ENCODE measurements around the gene GNG11. TPM values are rescaled to one million over a fixed set of nuclear protein-coding genes. Genes with fewer than 3 reads are reported as not detected.

The GNG11 gene
- total RNA-seq, 1 experiment from 2014 or later: not detected

DNA sequence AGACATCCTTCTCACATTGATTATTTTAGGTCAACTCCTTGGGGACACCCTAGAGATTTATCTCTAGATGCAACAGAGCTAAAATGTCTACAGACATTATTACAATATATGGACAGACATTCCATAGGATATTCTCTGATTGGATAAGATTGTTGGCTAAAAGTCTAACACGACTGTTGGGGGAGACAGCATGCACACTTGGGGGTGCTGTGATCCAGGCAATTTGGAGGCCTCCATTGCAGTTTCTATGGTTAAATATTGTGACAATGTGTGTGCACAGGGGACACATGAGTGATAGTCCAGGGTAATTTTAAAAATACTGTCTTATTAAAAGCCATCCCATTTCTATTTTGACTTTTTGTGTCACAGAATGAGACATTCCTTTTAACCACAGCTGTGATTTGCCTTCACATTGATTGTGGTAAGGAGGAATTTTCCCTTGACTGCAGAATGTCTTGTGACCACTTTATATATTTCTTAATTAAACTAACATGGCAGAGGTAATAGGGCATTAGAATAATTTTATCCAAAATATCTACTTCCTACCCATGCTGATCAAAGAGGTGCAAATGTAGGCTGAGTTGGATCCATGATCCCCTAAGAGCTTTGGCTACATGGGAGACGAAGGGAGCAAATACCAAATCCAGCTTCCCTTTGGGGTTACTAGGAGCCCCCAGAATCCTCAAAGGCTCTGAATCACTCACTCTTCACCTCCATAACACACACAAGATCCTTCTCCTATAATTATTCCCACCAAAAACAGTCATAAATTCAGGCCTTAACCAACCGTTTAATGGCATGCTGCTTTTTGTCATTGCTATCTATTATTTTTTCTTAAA, 38.2 kb upstream of the GNG11 start:
- Histone ChIP-seq H3K27ac (ENCODE audit: low read depth, low read length) (no peak overlapping the region), H3K4me3 (replicated peaks in 1 of 2; ENCODE audit: low read depth in 1 of 2, low read length in 2 of 2) (no peak overlapping the region), H3K9me2 (ENCODE audit: insufficient read depth) (no peaks in the 10 kb centered on the region), H4K20me1 (ENCODE audit: insufficient read depth) (no peaks in the 10 kb centered on the region), H3K4me2 (ENCODE audit: low read length) (no peak overlapping the region), H3K9ac (ENCODE audit: low read length) (no peak overlapping the region), H3K36me3 (ENCODE audit: control insufficient read depth in 1 of 2, insufficient read depth in 2 of 2, low read length in 2 of 2) (no peaks in the 10 kb centered on the region), H3K4me1 (ENCODE audit: control insufficient read depth in 1 of 2, insufficient read depth in 2 of 2, low read length in 2 of 2) (no peaks in the 10 kb centered on the region), H3K27me3 (ENCODE audit: insufficient read depth, low read length) (no peaks in the 10 kb centered on the region), H3K9me3 (ENCODE audit: control insufficient read depth in 1 of 2, insufficient read depth in 1 of 2, low read depth in 1 of 2, low read length in 2 of 2) (0 out of 4 replicates have a peak, but pooled peaks cover 3% of the 10 kb centered on the region in 2 experiments), H2AFZ (ENCODE audit: low read depth, low read length, poor library complexity, severe bottlenecking) (no peak overlapping the region), H3K79me2 (ENCODE audit: insufficient read depth, low read length) (no peaks in the 10 kb centered on the region)
- BruUV-seq (replicated peaks): no TSS peak
- POLR2A ChIA-PET: no interaction called here
- RAD21 ChIA-PET (ENCODE audit: low non-redundant PET in 1 of 2, low total read pairs in 2 of 2, uncharacterized antibody in 2 of 2, unreplicated experiment in 2 of 2): no interaction called here
- intact Hi-C loops (cut with micrococcal nuclease): no loop called here
- DNase-seq (ENCODE audit: low read depth, low spot score) (no peak), ATAC-seq (no peak)
- CTCF ChIA-PET: no interaction called here
- 0 out of 2 replicates have a peak, but pooled peaks have one; percentile 12 for TF ChIP-seq RAD21 (IDR thresholded peaks at IDR 0.05; ENCODE audit: low read depth)
- TF ChIP-seq ZNF274 (IDR thresholded peaks at IDR 0.05; ENCODE audit: low read depth, low read length): no peak

GRCh38 chr7:93883917-93884345, 37.6 kb upstream of the GNG11 start:
- no peak overlapping the region for H3K4me3 ChIP-seq (replicated peaks in 1 of 2; ENCODE audit: low read depth in 1 of 2, low read length in 2 of 2)
- H4K20me1 ChIP-seq (ENCODE audit: insufficient read depth): no peaks in the 10 kb centered on the region
- CTCF ChIA-PET: no interaction called here
- no peaks in the 10 kb centered on the region for H3K4me1 ChIP-seq (ENCODE audit: control insufficient read depth in 1 of 2, insufficient read depth in 2 of 2, low read length in 2 of 2)
- no peak overlapping the region for H3K27ac ChIP-seq (ENCODE audit: low read depth, low read length)
- H3K79me2 ChIP-seq (ENCODE audit: insufficient read depth, low read length): no peaks in the 10 kb centered on the region
- POLR2A ChIA-PET: no interaction called here
- H3K27me3 ChIP-seq (ENCODE audit: insufficient read depth, low read length): no peaks in the 10 kb centered on the region
- no peak overlapping the region for H3K9ac ChIP-seq (ENCODE audit: low read length)
- H2AFZ ChIP-seq (ENCODE audit: low read depth, low read length, poor library complexity, severe bottlenecking): no peak overlapping the region
- 0 out of 4 replicates have a peak, but pooled peaks cover under 1 to 3% of the 10 kb centered on the region in 2 experiments for H3K9me3 ChIP-seq (ENCODE audit: control insufficient read depth in 1 of 2, insufficient read depth in 1 of 2, low read depth in 1 of 2, low read length in 2 of 2)
- no peak for ATAC-seq
- intact Hi-C loops (cut with micrococcal nuclease): no loop called here
- H3K9me2 ChIP-seq (ENCODE audit: insufficient read depth): no peaks in the 10 kb centered on the region
- H3K36me3 ChIP-seq (ENCODE audit: control insufficient read depth in 1 of 2, insufficient read depth in 2 of 2, low read length in 2 of 2): no peaks in the 10 kb centered on the region
- RAD21 ChIA-PET (ENCODE audit: low non-redundant PET in 1 of 2, low total read pairs in 2 of 2, uncharacterized antibody in 2 of 2, unreplicated experiment in 2 of 2): no interaction called here
- no peak for DNase-seq (ENCODE audit: low read depth, low spot score)
- no peak overlapping the region for H3K4me2 ChIP-seq (ENCODE audit: low read length)
- no TSS peak for BruUV-seq (replicated peaks)
- TF ChIP-seq EZH2 (IDR thresholded peaks at IDR 0.05) (no peak), CTCF (IDR thresholded peaks at IDR 0.05 in 2 of 3, conservative IDR thresholded peaks at IDR 0.05 in 1 of 3; ENCODE audit: borderline replicate concordance in 1 of 3, insufficient read depth in 1 of 3, low read depth in 2 of 3, low read length in 2 of 3) (no peak), ELF1 (IDR thresholded peaks at IDR 0.05; ENCODE audit: borderline replicate concordance, low read depth) (no peak), JUND (IDR thresholded peaks at IDR 0.05) (no peak), CEBPB (IDR thresholded peaks at IDR 0.05; ENCODE audit: low read depth) (no peak), EZH2phosphoT487 (IDR thresholded peaks at IDR 0.05; ENCODE audit: borderline replicate concordance) (no peak), SP1 (IDR thresholded peaks at IDR 0.05; ENCODE audit: low read depth) (no peak)
- TF ChIP-seq, protein P1, sequence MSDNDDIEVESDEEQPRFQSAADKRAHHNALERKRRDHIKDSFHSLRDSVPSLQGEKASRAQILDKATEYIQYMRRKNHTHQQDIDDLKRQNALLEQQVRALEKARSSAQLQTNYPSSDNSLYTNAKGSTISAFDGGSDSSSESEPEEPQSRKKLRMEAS (IDR thresholded peaks at IDR 0.05): no peak
- TF ChIP-seq, protein P2, sequence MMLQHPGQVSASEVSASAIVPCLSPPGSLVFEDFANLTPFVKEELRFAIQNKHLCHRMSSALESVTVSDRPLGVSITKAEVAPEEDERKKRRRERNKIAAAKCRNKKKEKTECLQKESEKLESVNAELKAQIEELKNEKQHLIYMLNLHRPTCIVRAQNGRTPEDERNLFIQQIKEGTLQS (IDR thresholded peaks at IDR 0.05): no peak
- TF ChIP-seq, protein P3, sequence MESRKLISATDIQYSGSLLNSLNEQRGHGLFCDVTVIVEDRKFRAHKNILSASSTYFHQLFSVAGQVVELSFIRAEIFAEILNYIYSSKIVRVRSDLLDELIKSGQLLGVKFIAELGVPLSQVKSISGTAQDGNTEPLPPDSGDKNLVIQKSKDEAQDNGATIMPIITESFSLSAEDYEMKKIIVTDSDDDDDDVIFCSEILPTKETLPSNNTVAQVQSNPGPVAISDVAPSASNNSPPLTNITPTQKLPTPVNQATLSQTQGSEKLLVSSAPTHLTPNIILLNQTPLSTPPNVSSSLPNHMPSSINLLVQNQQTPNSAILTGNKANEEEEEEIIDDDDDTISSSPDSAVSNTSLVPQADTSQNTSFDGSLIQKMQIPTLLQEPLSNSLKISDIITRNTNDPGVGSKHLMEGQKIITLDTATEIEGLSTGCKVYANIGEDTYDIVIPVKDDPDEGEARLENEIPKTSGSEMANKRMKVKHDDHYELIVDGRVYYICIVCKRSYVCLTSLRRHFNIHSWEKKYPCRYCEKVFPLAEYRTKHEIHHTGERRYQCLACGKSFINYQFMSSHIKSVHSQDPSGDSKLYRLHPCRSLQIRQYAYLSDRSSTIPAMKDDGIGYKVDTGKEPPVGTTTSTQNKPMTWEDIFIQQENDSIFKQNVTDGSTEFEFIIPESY (IDR thresholded peaks at IDR 0.05; ENCODE audit: extremely low read depth, insufficient replicate concordance, low read length): no peak

Measured in HCT116 (cell line).